GM19351 (cell line): Measurements from ENCODE around the gene NEK7.
A peak's percentile ranks its signal among the peaks of the same experiment; 100 is the strongest.
"Not testable (repeated sequence)": the region's sequence is repeated elsewhere in the genome, so short reads cannot be mapped to it uniquely, and the experiment has no call there.

Experiments used
- ATAC-seq: cut with Tn5 transposase; IDR thresholded peaks from one replicate; pipeline ENCODE4 v1.9.1; 2021; ENCODE audit warnings: mild to moderate bottlenecking, moderate library complexity; ENCODE audit not compliant: unreplicated experiment

The NEK7 gene

GRCh38 chr1:198167436-198167934 is 10.7 kb downstream of the NEK7 start:
- peak; percentile 64 for ATAC-seq

- ATAC-seq, result peak; percentile 25
Measured at GRCh38 chr1:198168227-198168626, 11.4 kb downstream of the NEK7 start.

GRCh38 chr1:198169672-198170071 is 12.9 kb downstream of the NEK7 start:
- ATAC-seq, result no peak

- ATAC-seq, result no peak
Measured at GRCh38 chr1:198171667-198172540, 15.1 kb downstream of the NEK7 start.

- ATAC-seq, result no peak
Measured at GRCh38 chr1:198173832-198174231, 17.0 kb downstream of the NEK7 start.

- peak; percentile 74 for ATAC-seq
Measured at GRCh38 chr1:198174297-198174696, 17.5 kb downstream of the NEK7 start.

DNA sequence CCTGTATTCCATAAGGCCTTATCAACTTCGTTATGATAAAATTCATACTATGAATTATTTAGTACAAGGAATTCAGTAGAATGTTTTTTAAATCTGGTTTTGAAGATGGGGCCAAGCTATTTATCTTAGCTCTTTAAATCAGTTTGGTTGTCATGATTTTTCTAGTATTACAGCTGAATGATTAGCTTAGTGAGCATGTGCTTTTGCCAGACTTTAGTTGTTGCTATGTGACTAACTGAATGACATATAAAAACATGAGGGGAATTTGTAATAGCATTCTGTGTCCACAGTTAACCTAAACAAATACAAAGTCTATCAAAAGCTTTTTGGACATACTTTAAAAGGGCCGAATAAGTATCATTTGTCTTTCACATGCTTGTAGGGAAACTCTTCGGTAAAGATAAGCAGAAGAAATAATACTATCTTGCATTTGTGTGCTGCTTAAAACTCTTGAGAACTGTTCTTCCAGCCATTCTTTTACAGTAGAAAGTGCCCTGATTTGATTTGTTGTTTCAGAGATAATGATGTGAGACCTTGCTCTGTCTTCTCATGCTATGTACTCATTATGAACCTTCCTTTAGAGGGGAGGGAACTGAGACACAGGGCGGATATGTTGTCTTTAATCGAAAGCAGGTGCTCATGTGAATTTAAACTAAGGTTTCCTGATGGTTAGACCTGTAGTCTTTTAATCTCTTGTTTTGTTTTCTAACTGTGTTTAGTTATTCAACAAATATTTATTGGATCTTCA is 18.8 kb downstream of the NEK7 start:
- no peak for ATAC-seq

- no peak for ATAC-seq
Measured at GRCh38 chr1:198176179-198176578, 19.4 kb downstream of the NEK7 start.

DNA sequence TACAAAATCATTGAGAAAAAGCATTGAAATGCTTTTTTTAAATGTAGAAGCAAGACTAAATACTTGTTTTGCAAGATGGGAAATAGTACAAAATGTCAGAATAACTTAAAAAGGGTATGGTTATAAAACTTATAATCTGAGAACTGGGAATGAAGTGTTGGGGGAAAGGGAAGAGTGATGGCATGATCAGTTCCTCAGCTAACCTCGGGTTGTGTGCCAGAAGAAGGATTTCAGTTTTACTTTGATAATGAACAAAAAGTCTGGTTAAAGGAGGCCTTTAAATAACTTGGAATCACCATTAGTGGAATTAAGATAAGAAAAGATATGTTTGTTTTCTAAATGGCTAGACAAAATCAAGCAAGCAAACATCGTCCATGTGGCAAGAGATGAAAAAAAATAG is 20.7 kb downstream of the NEK7 start:
- no peak for ATAC-seq

DNA sequence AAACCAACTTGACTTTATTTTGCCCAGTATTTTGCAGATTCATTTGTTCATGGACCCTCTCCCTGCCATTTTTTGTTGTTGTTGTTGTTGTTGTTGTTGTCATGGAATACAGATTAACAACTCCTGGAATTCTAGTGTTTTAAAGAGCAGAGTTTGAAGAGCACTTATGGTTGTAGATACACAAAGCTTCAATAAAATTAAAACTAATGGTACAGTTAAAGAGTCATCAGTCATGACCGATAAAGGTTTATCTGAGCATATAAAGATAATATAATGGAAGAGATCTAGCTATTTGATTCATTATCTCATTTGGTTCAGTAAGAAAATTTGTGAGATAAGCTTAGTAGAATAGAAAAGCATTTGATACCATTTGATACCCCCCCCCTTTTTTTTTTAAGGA is 21.8 kb downstream of the NEK7 start:
- no peak for ATAC-seq

GRCh38 chr1:198179556-198179981 is 22.8 kb downstream of the NEK7 start:
- ATAC-seq, result peak; percentile 50

- no peak for ATAC-seq
Measured at GRCh38 chr1:198183605-198184004, 26.8 kb downstream of the NEK7 start.

- no peak for ATAC-seq
Measured at GRCh38 chr1:198184516-198184915, 27.7 kb downstream of the NEK7 start.

DNA sequence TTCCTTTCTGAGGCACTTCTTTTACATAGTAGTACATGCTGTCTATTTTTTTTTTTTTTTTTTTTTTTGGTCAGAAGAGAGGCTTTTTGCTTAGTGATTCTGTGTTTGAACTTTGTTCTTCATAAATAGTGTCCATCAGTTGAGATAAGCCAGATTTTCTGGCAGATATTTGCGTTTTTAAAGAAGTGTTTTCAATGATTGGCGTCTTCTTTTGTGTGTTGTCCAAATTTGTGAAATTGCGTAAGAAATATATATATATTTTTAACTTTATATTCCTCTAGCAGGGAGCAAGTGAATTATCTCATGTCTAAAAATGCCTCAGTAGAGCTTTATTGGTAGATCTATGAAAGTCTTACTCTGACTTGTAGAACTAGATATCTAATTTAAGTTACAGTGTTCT is 28.3 kb downstream of the NEK7 start:
- ATAC-seq, result no peak

DNA sequence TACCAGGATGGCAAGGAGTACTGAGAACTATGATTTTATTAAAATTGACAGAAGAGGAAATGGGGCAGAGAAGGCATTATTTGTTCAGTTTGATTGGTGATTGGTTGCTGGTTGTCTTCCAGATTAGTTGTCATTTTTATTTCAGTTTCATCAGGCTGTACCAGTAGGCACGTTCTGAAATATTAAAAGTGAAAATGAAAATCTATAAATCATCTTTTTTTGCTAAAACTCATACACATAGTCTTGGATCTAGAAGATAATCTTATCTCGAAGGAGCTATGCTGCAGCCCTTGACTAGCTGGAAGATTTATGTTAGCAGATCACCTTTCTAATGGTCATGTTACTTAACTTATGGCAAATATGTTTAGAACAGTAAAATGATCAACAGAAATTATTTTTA is 29.0 kb downstream of the NEK7 start:
- peak; percentile 69 for ATAC-seq

DNA sequence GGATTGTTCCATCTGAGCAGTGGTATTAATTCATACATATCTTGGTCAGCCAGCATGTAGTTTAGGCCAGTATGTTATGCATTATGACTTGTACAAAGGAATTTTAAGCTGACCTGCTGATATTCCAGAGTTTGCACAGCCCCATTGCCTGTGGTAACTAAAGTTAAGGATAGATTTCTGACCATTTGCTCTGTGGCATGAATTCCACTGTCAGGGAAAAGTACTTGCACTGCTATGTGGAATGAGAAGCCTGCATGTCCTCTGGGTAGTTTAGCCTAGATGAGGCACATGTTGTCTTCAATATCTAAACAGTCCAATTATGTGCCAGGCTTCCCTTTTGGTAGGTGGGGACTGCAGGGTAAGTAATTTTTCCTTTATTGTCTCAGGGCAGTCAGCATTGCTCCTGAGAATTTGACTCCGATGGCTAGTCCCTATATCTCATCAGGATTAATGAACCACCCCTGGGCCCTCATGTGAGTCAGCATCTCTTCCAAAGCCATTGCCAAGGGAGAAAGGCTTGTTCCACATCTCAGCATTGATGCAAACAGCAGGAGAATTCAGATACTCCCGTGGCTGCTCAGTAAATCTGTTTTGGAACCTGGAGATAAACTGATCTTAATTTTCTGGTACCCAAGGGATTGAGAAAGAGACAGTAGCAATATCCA is 30.2 kb downstream of the NEK7 start:
- no peak for ATAC-seq

GRCh38 chr1:198187973-198188588 is 31.3 kb downstream of the NEK7 start:
- peak; percentile 43 for ATAC-seq

DNA sequence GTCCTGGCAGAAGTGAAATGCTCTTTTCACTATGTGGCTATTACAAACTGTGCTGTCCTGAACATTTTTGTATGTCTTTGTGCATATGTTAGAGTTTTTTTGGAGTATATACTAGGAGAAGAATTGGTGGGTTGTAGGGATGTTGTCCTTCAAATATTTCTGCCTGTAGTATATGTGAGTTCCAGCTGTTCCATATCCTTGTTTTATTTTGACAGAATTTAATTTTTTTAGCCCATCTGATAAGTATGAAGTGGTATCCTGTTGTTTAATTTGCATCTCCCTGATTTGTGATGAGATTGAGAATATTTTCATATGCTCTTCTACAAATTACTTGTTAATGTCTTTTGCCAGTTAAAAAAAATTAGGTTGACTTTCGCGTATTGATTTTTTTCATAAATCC is 34.3 kb downstream of the NEK7 start:
- ATAC-seq, result no peak

DNA sequence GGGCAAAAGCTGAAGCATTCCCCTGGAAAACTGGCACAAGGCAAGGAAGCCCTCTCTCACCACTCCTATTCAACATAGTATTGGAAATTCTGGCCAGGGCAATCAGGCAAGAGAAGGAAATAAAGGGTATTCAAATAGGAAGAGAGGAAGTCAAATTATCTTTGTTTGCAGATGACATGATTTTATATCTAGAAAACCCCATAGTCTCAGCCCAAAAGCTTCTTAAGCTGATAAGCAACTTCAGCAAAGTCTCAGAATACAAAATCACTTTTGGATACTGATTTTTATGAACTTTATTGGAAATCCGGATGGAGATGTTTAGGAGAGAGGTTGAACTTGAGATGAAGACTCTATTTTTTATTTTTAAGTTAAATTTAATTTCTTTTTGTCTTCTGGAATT is 37.1 kb downstream of the NEK7 start:
- not testable (repeated sequence) for ATAC-seq

DNA sequence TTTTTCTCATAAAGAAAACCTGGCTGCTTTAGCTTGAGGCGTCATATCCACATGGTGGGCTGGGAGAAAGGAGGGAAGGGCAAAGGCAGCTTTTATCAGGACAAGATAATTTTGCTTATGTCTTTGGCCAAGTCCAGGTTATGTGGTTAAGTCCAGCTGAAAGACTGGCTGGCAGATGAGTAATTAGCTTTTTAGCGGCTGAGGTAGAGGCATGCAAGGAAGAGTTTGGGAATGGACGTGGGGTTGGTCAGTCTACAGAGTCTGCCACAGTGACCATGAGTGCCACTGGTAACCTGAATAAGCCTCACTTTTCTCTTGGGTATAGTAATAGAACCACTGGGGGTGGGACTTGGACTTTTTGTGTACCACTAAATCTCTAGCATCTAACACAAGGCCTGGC is 39.8 kb downstream of the NEK7 start:
- ATAC-seq, result no peak

DNA sequence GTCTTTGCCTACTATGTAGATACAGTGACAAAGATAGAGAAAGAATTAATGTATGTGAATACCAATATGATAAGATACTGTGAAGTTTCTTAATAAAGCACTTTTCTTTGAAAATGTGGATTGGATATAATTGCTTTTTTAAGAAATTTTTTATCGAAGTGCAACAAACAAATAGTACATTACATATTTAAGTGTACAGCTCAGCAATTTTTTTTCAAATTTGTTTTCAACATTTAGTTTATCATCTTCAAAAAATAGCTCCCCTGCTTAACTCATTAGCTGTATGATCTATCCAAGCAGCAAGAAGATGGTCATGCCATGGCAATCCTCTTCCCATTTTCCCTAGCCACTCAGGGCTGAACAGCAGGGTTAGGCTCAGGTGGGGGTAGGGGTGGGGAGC is 40.5 kb downstream of the NEK7 start:
- no peak for ATAC-seq
